HCT116 (cell line): ENCODE measurements around the gene FGGY. TPM values are rescaled to one million over a fixed set of nuclear protein-coding genes. Genes with fewer than 3 reads are reported as not detected.

Experiments used
- ATAC-seq: fragments of 200-7000 bp; cut with Tn5 transposase; 2 replicates; pipeline ENCODE4 v1.9.1; 2020; ENCODE audit warnings: mild to moderate bottlenecking, moderate library complexity
- BruUV-seq: library from RNA; stranded (reverse); fragments of 400-500 nt; replicated peaks from 2 replicates; lab custom pipeline; 2021; lab: Mats Ljungman, UMichigan
- CTCF ChIA-PET: fragments of 300-600 bp; sonication (Branson Sonifier 250); formaldehyde crosslinking; loops from one replicate; lab custom pipeline; 2021; ENCODE audit warnings: antibody characterized with exemption; lab: Charles Lee
- POLR2A ChIA-PET: fragments of 300-600, 350-600 bp; sonication (Branson Sonifier 250); formaldehyde crosslinking; loops from one replicate; lab custom pipeline; 2021; ENCODE audit warnings: antibody characterized with exemption; lab: Charles Lee
- RAD21 ChIA-PET, 2 experiments: fragments of 300-600 bp; sonication (Branson Sonifier 250); formaldehyde crosslinking; loops; one replicate each; lab custom pipeline; 2023; ENCODE audit warnings: low total read pairs in 2 of 2; ENCODE audit not compliant: uncharacterized antibody in 2 of 2, unreplicated experiment in 2 of 2, low non-redundant PET in 1 of 2; lab: Charles Lee
- DNase-seq: peaks from one replicate; pipeline ENCODE4 v3.0.0-alpha.2; 2010; ENCODE audit warnings: low read depth, low spot score
- H2AFZ ChIP-seq: fragments of 200-600 bp; shearing (Covaris generic), sonication (generic); 2 replicates; pipeline ENCODE4 v1.6.1; 2017; ENCODE audit warnings: low read depth, mixed run types, mixed read lengths, antibody characterized with exemption, low read length; ENCODE audit not compliant: poor library complexity, severe bottlenecking
- H3K27ac ChIP-seq: 2 replicates; pipeline ENCODE4 v1.5.1; 2012; ENCODE audit warnings: low read depth, low read length
- H3K27me3 ChIP-seq: fragments of 200-600 bp; sonication (generic); 2 replicates; pipeline ENCODE4 v1.6.1; 2016; ENCODE audit warnings: mixed run types, low read length, mixed read lengths; ENCODE audit not compliant: insufficient read depth
- H3K36me3 ChIP-seq, 2 experiments: fragments of 200-500 bp in 1 of 2; fragments of 200-600 bp in 1 of 2; sonication (Bioruptor generic) in 1 of 2; sonication (generic) in 1 of 2; 2 replicates each; pipeline versions ENCODE4 v1.5.1 to v1.6.1; 2014 to 2016; ENCODE audit warnings: low read length in 2 of 2, inconsistent platforms in 1 of 2, mixed read lengths in 1 of 2, mixed run types in 1 of 2; ENCODE audit not compliant: insufficient read depth in 2 of 2, control insufficient read depth in 1 of 2
- H3K4me1 ChIP-seq, 2 experiments: fragments of 200-600 bp in 1 of 2; sonication (generic) in 1 of 2; 2 replicates each; pipeline versions ENCODE4 v1.5.1 to v1.6.1; 2012 to 2017; ENCODE audit warnings: low read length in 2 of 2, inconsistent platforms in 1 of 2, mild to moderate bottlenecking in 1 of 2, mixed read lengths in 1 of 2, mixed run types in 1 of 2, moderate library complexity in 1 of 2; ENCODE audit not compliant: insufficient read depth in 2 of 2, control insufficient read depth in 1 of 2
- H3K4me2 ChIP-seq: fragments of 200-600 bp; sonication (generic); 2 replicates; pipeline ENCODE4 v1.6.1; 2017; ENCODE audit warnings: mixed run types, low read length, mixed read lengths
- H3K4me3 ChIP-seq, 2 experiments: fragments of 200-600 bp in 1 of 2; sonication (generic) in 1 of 2; replicated peaks in 1 of 2; 2 replicates each; pipeline ENCODE4 v1.5.1; 2011 to 2016; ENCODE audit warnings: low read length in 2 of 2, control low read depth in 1 of 2, low read depth in 1 of 2, mild to moderate bottlenecking in 1 of 2, mixed read lengths in 1 of 2, mixed run types in 1 of 2
- H3K79me2 ChIP-seq: fragments of 200-600 bp; sonication (generic); 2 replicates; pipeline ENCODE4 v1.6.1; 2017; ENCODE audit warnings: mild to moderate bottlenecking, mixed run types, low read length, moderate library complexity, mixed read lengths; ENCODE audit not compliant: insufficient read depth
- H3K9ac ChIP-seq: fragments of 200-600 bp; sonication (generic); 2 replicates; pipeline ENCODE4 v1.6.1; 2016; ENCODE audit warnings: low read length, mixed read lengths
- H3K9me2 ChIP-seq: fragments of 200-600 bp; sonication (generic), shearing (Covaris generic); 2 replicates; pipeline ENCODE4 v1.6.1; 2017; ENCODE audit warnings: mixed run types, mild to moderate bottlenecking, moderate library complexity; ENCODE audit not compliant: insufficient read depth
- H3K9me3 ChIP-seq, 2 experiments: fragments of 200-500 bp in 1 of 2; fragments of 200-600 bp in 1 of 2; sonication (Bioruptor generic) in 1 of 2; sonication (generic) in 1 of 2; 2 replicates each; pipeline ENCODE4 v1.6.1; 2014 to 2017; ENCODE audit warnings: low read length in 2 of 2, mixed read lengths in 2 of 2, inconsistent platforms in 1 of 2, low read depth in 1 of 2, mild to moderate bottlenecking in 1 of 2, mixed run types in 1 of 2, moderate library complexity in 1 of 2; ENCODE audit not compliant: control insufficient read depth in 1 of 2, insufficient read depth in 1 of 2
- H4K20me1 ChIP-seq: fragments of 200-600 bp; sonication (generic), shearing (Covaris generic); 2 replicates; pipeline ENCODE4 v1.6.1; 2017; ENCODE audit warnings: mixed run types, mild to moderate bottlenecking, moderate library complexity; ENCODE audit not compliant: insufficient read depth
- CBX3 ChIP-seq: IDR thresholded peaks from 2 replicates; pipeline ENCODE4 v1.6.1; 2012; ENCODE audit warnings: low read depth
- CEBPB ChIP-seq: IDR thresholded peaks from 2 replicates; pipeline ENCODE4 v1.6.1; 2012; ENCODE audit warnings: low read depth
- CTCF ChIP-seq, 3 experiments: fragments of 200-600 bp in 1 of 3; sonication (generic) in 1 of 3; IDR thresholded peaks in 2 of 3; conservative IDR thresholded peaks in 1 of 3; 2 replicates each; pipeline ENCODE4 v1.5.1; 2012 to 2017; ENCODE audit warnings: low read depth in 2 of 3, low read length in 2 of 3, antibody characterized with exemption in 1 of 3, borderline replicate concordance in 1 of 3, control low read depth in 1 of 3, mild to moderate bottlenecking in 1 of 3, mixed read lengths in 1 of 3, mixed run types in 1 of 3, moderate library complexity in 1 of 3; ENCODE audit not compliant: insufficient read depth in 1 of 3
- EGR1 ChIP-seq: IDR thresholded peaks from 2 replicates; pipeline ENCODE4 v1.6.1; 2012; ENCODE audit warnings: low read depth
- ELF1 ChIP-seq: IDR thresholded peaks from 2 replicates; pipeline ENCODE4 v1.6.1; 2012; ENCODE audit warnings: low read depth, borderline replicate concordance
- EZH2 ChIP-seq: fragments of 200-600 bp; sonication (generic); IDR thresholded peaks from 2 replicates; pipeline ENCODE4 v1.6.1; 2017; ENCODE audit warnings: antibody characterized with exemption, mixed run types
- EZH2phosphoT487 ChIP-seq: fragments of 200-600 bp; IDR thresholded peaks from 2 replicates; pipeline ENCODE4 v1.6.1; 2018; ENCODE audit warnings: antibody characterized with exemption, borderline replicate concordance
- FOSL1 ChIP-seq: IDR thresholded peaks from 2 replicates; pipeline ENCODE4 v1.6.1; 2012; ENCODE audit warnings: low read depth
- JUND ChIP-seq: IDR thresholded peaks from 2 replicates; pipeline ENCODE4 v1.6.1; 2012
- MAX ChIP-seq: IDR thresholded peaks from 2 replicates; pipeline ENCODE4 v1.6.1; 2012
- POLR2A ChIP-seq: IDR thresholded peaks from 2 replicates; pipeline ENCODE4 v1.7.0; 2011; ENCODE audit warnings: borderline replicate concordance; ENCODE audit not compliant: insufficient read depth, insufficient read length; ENCODE audit errors: extremely low read depth
- POLR2AphosphoS5 ChIP-seq: IDR thresholded peaks from 2 replicates; pipeline ENCODE4 v1.6.1; 2011; ENCODE audit warnings: mild to moderate bottlenecking, low read depth, low read length, moderate library complexity
- RAD21 ChIP-seq: IDR thresholded peaks from 2 replicates; pipeline ENCODE4 v1.6.1; 2012; ENCODE audit warnings: low read depth, mild to moderate bottlenecking
- SIN3A ChIP-seq: IDR thresholded peaks from 2 replicates; pipeline ENCODE4 v1.6.1; 2012; ENCODE audit warnings: low read depth
- SP1 ChIP-seq: IDR thresholded peaks from 2 replicates; pipeline ENCODE4 v1.6.1; 2012; ENCODE audit warnings: low read depth
- SRF ChIP-seq: IDR thresholded peaks from 2 replicates; pipeline ENCODE4 v1.6.1; 2012; ENCODE audit warnings: low read depth
- TCF7L2 ChIP-seq: IDR thresholded peaks from 2 replicates; pipeline ENCODE4 v1.7.0; 2011; ENCODE audit warnings: borderline replicate concordance, inconsistent platforms; ENCODE audit not compliant: insufficient read depth, insufficient read length; ENCODE audit errors: extremely low read depth
- YY1 ChIP-seq: IDR thresholded peaks from 2 replicates; pipeline ENCODE4 v1.6.1; 2011; ENCODE audit warnings: low read length, low read depth, moderate library complexity, mild to moderate bottlenecking; ENCODE audit not compliant: insufficient replicate concordance; ENCODE audit errors: extremely low read depth
- ZBTB33 ChIP-seq: IDR thresholded peaks from 2 replicates; pipeline ENCODE4 v1.6.1; 2011; ENCODE audit warnings: mild to moderate bottlenecking, low read length, moderate library complexity; ENCODE audit not compliant: insufficient replicate concordance; ENCODE audit errors: extremely low read depth
- ZNF274 ChIP-seq: fragments of 200-500 bp; sonication (Bioruptor generic); IDR thresholded peaks from 2 replicates; pipeline ENCODE4 v1.6.1; 2014; ENCODE audit warnings: mild to moderate bottlenecking, low read depth, low read length, inconsistent platforms
- intact Hi-C: fragments of 100-400 bp; cut with micrococcal nuclease; formaldehyde crosslinking; loops from 2 replicates; pipeline ENCODE4 v1.10.0; 2022
- total RNA-seq: library from RNA; stranded (reverse); gene quantifications from one replicate; pipeline ENCODE4 v1.2.1, GENCODE V29; 2021; ENCODE audit not compliant: unreplicated experiment

FGGY gene
- total RNA-seq, 1 experiment from 2014 or later, result 10.6 TPM

GRCh38 chr1:59443310-59443709 lies 146.4 kb downstream of the FGGY start:
- Histone ChIP-seq H3K4me1 (peaks cover 5 to 21% of the 10 kb centered on the region in 2 experiments), H3K9me3 (no peaks in the 10 kb centered on the region), H2AFZ (no peak overlapping the region), H3K4me3 (no peak overlapping the region), H3K9ac (no peak overlapping the region), H4K20me1 (no peaks in the 10 kb centered on the region), H3K9me2 (no peaks in the 10 kb centered on the region), H3K27ac (no peak overlapping the region), H3K27me3 (no peaks in the 10 kb centered on the region), H3K79me2 (no peaks in the 10 kb centered on the region), H3K4me2 (no peak overlapping the region), H3K36me3 (no peaks in the 10 kb centered on the region)
- intact Hi-C loops, result no loop called here
- ATAC-seq (no peak), DNase-seq (no peak)
- RAD21 ChIA-PET, result no interaction called here
- no TSS peak for BruUV-seq
- CTCF ChIA-PET, result no interaction called here
- POLR2A ChIA-PET, result no interaction called here
- no peak for TF ChIP-seq MAX
- TF ChIP-seq YY1, result no peak
- TF ChIP-seq EGR1, result no peak
- no peak for TF ChIP-seq CEBPB
- no peak for TF ChIP-seq EZH2
- TF ChIP-seq ELF1, result no peak
- TF ChIP-seq SP1, result no peak
- no peak for TF ChIP-seq SIN3A
- TF ChIP-seq ZBTB33, result no peak
- TF ChIP-seq POLR2A, result no peak
- TF ChIP-seq SRF, result no peak
- TF ChIP-seq JUND, result no peak
- no peak for TF ChIP-seq TCF7L2
- TF ChIP-seq FOSL1, result no peak
- TF ChIP-seq POLR2AphosphoS5, result no peak
- TF ChIP-seq RAD21, result no peak
- TF ChIP-seq CBX3, result no peak
- TF ChIP-seq CTCF (IDR thresholded peaks at IDR 0.05 in 2 of 3, conservative IDR thresholded peaks at IDR 0.05 in 1 of 3; ENCODE audit: borderline replicate concordance in 1 of 3, insufficient read depth in 1 of 3, low read depth in 2 of 3, low read length in 2 of 3), result no peak
- TF ChIP-seq ZNF274, result no peak
- TF ChIP-seq EZH2phosphoT487, result no peak
